Lower lobe of right lung (tissue), 2 donors: ENCODE measurements around the gene MAP3K12. TPM values are rescaled to one million over a fixed set of nuclear protein-coding genes. Genes with fewer than 3 reads are reported as not detected.

Experiments
- ATAC-seq, 2 donors: fragments of 200-7000 bp; cut with Tn5 transposase; one replicate each; pipeline ENCODE4 v1.9.1; 2020 to 2022; ENCODE audit warnings: mild to moderate bottlenecking in 2 of 2, moderate library complexity in 2 of 2
- DNase-seq: peaks from one replicate; pipeline ENCODE4 v3.0.0-alpha.2; 2020
- H3K27ac ChIP-seq: fragments of 200-600 bp; one replicate; pipeline ENCODE4 v1.8.0; 2022
- H3K27me3 ChIP-seq: fragments of 200-600 bp; one replicate; pipeline ENCODE4 v1.8.0; 2022; ENCODE audit warnings: low read depth
- H3K36me3 ChIP-seq: fragments of 200-600 bp; one replicate; pipeline ENCODE4 v1.8.0; 2022; ENCODE audit warnings: mild to moderate bottlenecking
- H3K4me1 ChIP-seq: fragments of 200-600 bp; one replicate; pipeline ENCODE4 v1.8.0; 2022
- H3K4me3 ChIP-seq: fragments of 200-600 bp; one replicate; pipeline ENCODE4 v1.8.0; 2022; ENCODE audit warnings: mild to moderate bottlenecking
- H3K9me3 ChIP-seq: fragments of 200-600 bp; one replicate; pipeline ENCODE4 v1.8.0; 2022
- intact Hi-C: fragments of 100-400 bp; cut with DNase I; formaldehyde crosslinking; loops from one replicate; pipeline ENCODE4 v1.11.0; 2022
- total RNA-seq: library from RNA; stranded (reverse); fragmentation: NEBNext Ultra II Directional; extraction: Animal tissue kit (Norgen Biotek cat#: 25700); gene quantifications from one replicate; pipeline ENCODE4 v1.2.1, GENCODE V29; 2021
- TF ChIP-seq, protein P1 (sequence below): fragments of 200-600 bp; IDR thresholded peaks from one replicate; pipeline ENCODE4 v1.8.0; 2022; ENCODE audit warnings: antibody characterized with exemption, mild to moderate bottlenecking
- donor health status: DM: no; HTN: yes; CAD: no; lungs with severe emphysema.

The MAP3K12 gene
- total RNA-seq, 1 donor from 2014 or later, result 17.5 TPM

DNA sequence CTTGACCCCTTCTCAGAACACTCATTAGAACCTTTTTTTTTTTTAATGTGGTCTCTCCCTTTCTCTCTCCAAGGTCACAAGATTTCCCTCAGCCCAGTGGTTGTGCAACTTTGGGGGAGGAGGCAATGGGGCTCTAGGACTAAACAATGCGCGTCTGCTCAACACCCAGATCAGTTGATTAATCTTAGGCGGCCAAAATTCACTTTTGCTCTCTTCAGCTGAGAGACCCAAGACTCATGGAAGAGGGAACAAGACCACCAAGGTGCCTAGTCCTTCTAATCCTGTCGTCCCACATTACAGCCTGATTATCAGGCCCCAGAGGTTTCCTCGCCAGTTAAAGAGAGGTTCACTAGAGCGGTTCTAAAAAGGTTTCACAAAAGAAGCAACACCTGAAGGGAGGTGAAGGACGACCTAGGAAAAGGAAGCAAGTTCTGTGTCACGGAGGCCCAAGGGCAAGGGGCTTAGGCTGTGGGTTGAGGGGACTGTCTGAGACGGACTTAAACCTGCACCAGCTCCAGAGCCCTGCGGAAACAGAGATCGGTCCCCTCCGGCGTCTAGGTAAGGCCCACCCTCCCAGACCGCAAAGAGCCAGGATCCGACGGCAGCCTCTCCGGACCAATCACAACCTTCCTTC is 1.0 kb upstream of the MAP3K12 start:
- Histone ChIP-seq H3K4me3 (peak overlapping the region; percentile 79), H3K4me1 (peaks cover 61% of the 10 kb centered on the region), H3K9me3 (no peaks in the 10 kb centered on the region), H3K36me3 (peaks cover 16% of the 10 kb centered on the region), H3K27ac (peak overlapping the region; percentile 93), H3K27me3 (no peaks in the 10 kb centered on the region)
- TF ChIP-seq, protein P1, sequence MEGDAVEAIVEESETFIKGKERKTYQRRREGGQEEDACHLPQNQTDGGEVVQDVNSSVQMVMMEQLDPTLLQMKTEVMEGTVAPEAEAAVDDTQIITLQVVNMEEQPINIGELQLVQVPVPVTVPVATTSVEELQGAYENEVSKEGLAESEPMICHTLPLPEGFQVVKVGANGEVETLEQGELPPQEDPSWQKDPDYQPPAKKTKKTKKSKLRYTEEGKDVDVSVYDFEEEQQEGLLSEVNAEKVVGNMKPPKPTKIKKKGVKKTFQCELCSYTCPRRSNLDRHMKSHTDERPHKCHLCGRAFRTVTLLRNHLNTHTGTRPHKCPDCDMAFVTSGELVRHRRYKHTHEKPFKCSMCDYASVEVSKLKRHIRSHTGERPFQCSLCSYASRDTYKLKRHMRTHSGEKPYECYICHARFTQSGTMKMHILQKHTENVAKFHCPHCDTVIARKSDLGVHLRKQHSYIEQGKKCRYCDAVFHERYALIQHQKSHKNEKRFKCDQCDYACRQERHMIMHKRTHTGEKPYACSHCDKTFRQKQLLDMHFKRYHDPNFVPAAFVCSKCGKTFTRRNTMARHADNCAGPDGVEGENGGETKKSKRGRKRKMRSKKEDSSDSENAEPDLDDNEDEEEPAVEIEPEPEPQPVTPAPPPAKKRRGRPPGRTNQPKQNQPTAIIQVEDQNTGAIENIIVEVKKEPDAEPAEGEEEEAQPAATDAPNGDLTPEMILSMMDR, result no peak
- DNase-seq (peak; percentile 73), ATAC-seq (peak; percentile 29 to 35)
- intact Hi-C loops, result no loop called here

DNA sequence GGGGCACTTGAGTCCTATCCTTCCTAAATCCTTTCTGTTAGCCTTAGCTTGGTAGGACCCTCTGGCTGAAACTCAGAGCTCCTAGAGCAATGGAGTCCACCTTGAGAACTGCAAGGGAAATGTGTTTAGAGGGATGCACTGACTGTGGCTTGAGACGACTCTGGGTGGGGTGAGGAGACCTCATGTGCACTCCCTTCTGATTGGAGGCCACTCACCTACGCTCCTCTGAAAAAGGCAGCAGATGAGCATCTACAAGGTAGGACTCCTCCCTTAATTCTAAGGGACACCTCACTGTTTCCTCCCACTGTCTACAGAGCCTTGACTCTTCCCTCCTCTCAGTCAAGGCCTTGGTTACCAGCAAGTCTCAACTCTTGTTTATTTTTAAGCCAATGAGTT is 1.0 kb downstream of the MAP3K12 start:
- TF ChIP-seq, protein P1, result no peak
- Histone ChIP-seq H3K36me3 (no peaks in the 10 kb centered on the region), H3K4me3 (no peak overlapping the region), H3K4me1 (peaks cover 66% of the 10 kb centered on the region), H3K27ac (no peak overlapping the region), H3K9me3 (no peaks in the 10 kb centered on the region), H3K27me3 (no peaks in the 10 kb centered on the region)
- DNase-seq (no peak), ATAC-seq (no peak)
- intact Hi-C loops, result no loop called here

DNA sequence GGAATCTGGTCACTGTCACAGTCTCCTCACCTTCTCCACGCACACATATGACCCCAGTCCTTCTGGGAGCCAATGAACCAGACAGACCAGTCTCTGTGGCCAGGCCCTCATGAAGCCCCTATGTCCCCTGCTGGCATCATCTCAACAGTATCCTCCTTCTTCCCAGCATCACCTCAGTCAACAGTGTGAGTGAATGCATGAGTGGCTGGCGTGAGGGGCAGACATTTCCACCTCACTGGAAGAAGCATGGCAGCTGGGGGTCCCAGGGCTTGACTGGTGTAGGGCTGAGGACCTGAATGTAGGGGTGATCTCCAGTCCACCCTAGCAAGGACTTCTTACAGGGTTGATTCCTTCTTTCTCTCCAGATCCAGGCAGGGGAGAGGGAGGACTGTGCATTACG is 1.8 kb downstream of the MAP3K12 start:
- TF ChIP-seq, protein P1, result no peak
- DNase-seq (no peak), ATAC-seq (no peak)
- Histone ChIP-seq H3K4me3 (no peak overlapping the region), H3K27me3 (no peaks in the 10 kb centered on the region), H3K36me3 (no peaks in the 10 kb centered on the region), H3K9me3 (no peaks in the 10 kb centered on the region), H3K4me1 (peaks cover 64% of the 10 kb centered on the region), H3K27ac (peak overlapping the region; percentile 37)
- intact Hi-C loops, result no loop called here

DNA sequence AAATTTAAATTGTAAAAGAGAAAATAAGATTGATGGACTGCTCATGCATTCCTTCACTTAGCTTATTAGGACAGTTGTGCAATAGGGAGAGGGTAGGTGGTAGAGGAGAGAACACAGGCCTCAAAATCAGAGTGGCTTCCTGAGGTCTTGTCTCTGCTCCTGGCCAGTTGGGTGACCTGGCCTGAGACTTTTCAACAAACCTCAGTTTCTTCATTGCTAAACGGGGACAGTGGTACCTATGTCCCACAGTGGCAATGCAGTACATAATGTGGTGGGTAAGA is 2.6 kb downstream of the MAP3K12 start:
- Histone ChIP-seq H3K36me3 (no peaks in the 10 kb centered on the region), H3K27ac (peak overlapping the region; percentile 37), H3K9me3 (no peaks in the 10 kb centered on the region), H3K4me3 (peak overlapping the region; percentile 24), H3K4me1 (peaks cover 62% of the 10 kb centered on the region), H3K27me3 (no peaks in the 10 kb centered on the region)
- DNase-seq (no peak), ATAC-seq (no peak)
- intact Hi-C loops, result no loop called here
- TF ChIP-seq, protein P1, result no peak

DNA sequence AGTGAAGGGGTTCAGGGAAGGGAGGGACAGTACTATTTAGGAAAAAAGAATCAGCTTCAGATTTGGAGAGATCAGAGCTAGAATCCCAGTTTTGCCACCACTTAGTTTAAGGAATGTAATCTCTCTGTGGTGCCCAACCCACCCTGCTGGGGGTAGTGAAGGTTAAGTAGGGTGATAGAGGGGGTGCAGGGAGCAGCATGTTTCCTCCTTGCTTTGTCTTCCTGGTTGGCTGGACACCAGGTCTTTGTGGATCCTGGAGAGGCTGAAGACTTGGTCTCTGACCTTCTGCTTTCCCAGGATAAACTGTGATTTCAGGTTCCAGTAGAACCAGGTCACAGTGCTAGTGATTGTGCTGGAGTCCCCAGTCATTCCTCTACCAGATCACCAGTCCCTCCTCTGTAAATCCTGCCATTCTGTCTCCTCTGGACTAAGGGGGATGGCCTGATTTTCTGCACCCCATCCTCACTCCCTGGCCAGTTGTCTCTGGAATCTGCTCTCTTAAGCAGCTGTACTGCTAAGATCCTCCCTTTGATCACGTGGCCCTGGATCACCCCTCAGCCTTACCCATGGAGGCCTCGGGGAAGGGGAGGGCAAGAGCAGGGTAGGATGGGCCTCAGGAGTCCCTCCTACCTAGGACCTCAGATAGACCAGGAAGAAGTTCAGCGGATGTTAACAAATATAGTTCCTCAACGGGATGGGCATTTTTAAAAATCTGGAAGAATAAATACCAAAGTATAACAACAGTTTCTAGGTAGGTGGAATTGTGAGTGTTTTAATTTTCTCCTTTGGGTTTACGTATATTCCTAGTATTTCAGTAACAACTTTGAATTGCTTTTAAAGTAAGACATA is 3.1 kb downstream of the MAP3K12 start:
- H3K9me3 ChIP-seq, result no peaks in the 10 kb centered on the region
- H3K4me1 ChIP-seq, result peaks cover 58% of the 10 kb centered on the region
- H3K27me3 ChIP-seq, result no peaks in the 10 kb centered on the region
- no peaks in the 10 kb centered on the region for H3K36me3 ChIP-seq
- ATAC-seq (no peak), DNase-seq (no peak)
- intact Hi-C loops, result no loop called here
- TF ChIP-seq, protein P1, result no peak
- peak overlapping the region; percentile 24 for H3K4me3 ChIP-seq
- peak overlapping the region; percentile 37 for H3K27ac ChIP-seq
